Nephron (organoid): ENCODE results near the gene KIRREL3.

ENCODE experiments used
- H3K27ac Mint-ChIP-seq, 3 experiments: 2 replicates each; pipeline ENCODE4 v1.8.0; 2020; ENCODE audit warnings: mixed read lengths in 3 of 3, mild to moderate bottlenecking in 2 of 3, moderate library complexity in 1 of 3
- H3K27me3 Mint-ChIP-seq: 2 replicates; pipeline ENCODE4 v1.8.0; 2021; ENCODE audit warnings: low read depth, mild to moderate bottlenecking, moderate library complexity, mixed read lengths
- H3K36me3 Mint-ChIP-seq: 2 replicates; pipeline ENCODE4 v1.8.0; 2020; ENCODE audit warnings: low read depth, mixed read lengths
- H3K4me1 Mint-ChIP-seq: 2 replicates; pipeline ENCODE4 v1.8.0; 2020; ENCODE audit warnings: mixed read lengths
- H3K4me3 Mint-ChIP-seq, 3 experiments: 2 replicates each; pipeline ENCODE4 v1.8.0; 2020; ENCODE audit warnings: mild to moderate bottlenecking in 3 of 3, mixed read lengths in 3 of 3, moderate library complexity in 2 of 3
- H3K9me3 Mint-ChIP-seq: 2 replicates; pipeline ENCODE4 v1.8.0; 2020; ENCODE audit warnings: mixed read lengths
- TF ChIP-seq, protein P1 (sequence below), 3 experiments: fragments of 200-600 bp; sonication (generic); IDR thresholded peaks; one replicate each; pipeline ENCODE4 v1.5.0; 2021; ENCODE audit warnings: antibody characterized with exemption in 3 of 3; ENCODE audit not compliant: unreplicated experiment in 3 of 3

Gene KIRREL3

GRCh38 chr11:126495281-126496220 lies 505.0 kb downstream of the KIRREL3 start:
- Mint-ChIP-seq H3K4me1 (peaks cover 16% of the 10 kb centered on the region), H3K27ac (peak overlapping the region in 1 of 3 experiments; percentile 59), H3K27me3 (peaks cover 16% of the 10 kb centered on the region), H3K9me3 (no peaks in the 10 kb centered on the region), H3K4me3 (no peak overlapping the region), H3K36me3 (no peaks in the 10 kb centered on the region)
- TF ChIP-seq, protein P1, sequence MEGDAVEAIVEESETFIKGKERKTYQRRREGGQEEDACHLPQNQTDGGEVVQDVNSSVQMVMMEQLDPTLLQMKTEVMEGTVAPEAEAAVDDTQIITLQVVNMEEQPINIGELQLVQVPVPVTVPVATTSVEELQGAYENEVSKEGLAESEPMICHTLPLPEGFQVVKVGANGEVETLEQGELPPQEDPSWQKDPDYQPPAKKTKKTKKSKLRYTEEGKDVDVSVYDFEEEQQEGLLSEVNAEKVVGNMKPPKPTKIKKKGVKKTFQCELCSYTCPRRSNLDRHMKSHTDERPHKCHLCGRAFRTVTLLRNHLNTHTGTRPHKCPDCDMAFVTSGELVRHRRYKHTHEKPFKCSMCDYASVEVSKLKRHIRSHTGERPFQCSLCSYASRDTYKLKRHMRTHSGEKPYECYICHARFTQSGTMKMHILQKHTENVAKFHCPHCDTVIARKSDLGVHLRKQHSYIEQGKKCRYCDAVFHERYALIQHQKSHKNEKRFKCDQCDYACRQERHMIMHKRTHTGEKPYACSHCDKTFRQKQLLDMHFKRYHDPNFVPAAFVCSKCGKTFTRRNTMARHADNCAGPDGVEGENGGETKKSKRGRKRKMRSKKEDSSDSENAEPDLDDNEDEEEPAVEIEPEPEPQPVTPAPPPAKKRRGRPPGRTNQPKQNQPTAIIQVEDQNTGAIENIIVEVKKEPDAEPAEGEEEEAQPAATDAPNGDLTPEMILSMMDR (IDR thresholded peaks at IDR 0.05; ENCODE audit: unreplicated experiment in 3 of 3): no peak

DNA sequence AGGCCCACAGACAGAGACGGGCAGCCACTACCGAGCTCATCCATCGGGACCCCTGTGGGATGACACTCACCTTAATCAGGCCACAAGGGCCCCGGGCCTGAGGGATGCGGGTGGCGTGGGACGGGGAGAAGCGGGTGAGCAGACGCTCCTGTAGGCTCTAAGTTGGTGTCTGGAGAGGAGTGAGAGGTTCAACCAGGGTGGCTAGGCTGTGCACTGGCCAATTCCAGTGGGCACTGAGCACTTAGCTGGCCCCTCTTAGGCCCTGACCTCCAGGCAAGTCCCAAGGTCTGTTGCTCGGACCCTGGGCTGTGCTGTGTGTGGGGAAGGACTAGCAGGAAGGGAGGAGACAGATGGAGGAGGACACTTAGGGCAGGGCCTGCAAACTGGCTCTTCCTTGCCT lies 505.7 kb downstream of the KIRREL3 start:
- Mint-ChIP-seq H3K9me3 (no peaks in the 10 kb centered on the region), H3K4me1 (peaks cover 23% of the 10 kb centered on the region), H3K27me3 (peaks cover 14% of the 10 kb centered on the region), H3K27ac (no peak overlapping the region), H3K4me3 (no peak overlapping the region), H3K36me3 (no peaks in the 10 kb centered on the region)
- TF ChIP-seq, protein P1 (IDR thresholded peaks at IDR 0.05; ENCODE audit: unreplicated experiment in 3 of 3): no peak

DNA sequence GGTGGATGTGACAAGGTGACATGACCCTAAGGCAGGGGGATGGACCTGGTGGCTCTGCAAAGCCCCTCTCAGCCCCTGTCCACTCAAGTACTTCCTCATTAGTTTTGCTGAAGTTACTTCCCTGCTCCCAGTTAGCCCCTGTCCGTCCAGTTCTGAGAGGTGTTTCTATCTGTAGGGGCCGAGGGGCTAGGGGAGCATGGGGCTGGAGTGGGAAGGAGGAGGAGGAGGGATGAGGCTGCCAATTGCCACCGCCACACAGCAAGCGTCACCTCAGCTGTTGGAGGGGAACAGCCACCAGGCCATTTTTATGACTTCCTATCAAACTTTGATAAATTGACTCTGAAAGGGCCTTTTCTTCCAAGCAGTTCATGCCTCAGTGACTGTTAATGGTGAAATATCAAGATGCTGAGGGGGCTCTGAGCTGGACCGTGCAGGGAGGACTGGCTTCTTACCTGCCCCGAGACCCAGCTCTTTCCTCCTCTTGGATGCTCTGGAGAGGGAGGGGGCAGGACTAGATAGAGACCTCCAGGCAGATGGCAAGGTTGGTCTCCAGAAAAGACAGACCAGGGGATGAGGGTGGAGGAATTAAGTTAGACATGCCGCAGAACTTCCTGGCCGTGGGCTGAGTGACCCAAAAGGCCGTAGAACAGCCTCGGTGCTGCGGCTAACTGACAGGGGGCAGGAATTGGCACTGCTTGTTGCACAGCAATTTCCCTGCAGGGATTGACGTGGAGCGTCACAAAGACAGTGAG lies 508.1 kb downstream of the KIRREL3 start:
- Mint-ChIP-seq H3K27me3 (peaks cover 11% of the 10 kb centered on the region), H3K36me3 (no peaks in the 10 kb centered on the region), H3K4me1 (peaks cover 23% of the 10 kb centered on the region), H3K9me3 (no peaks in the 10 kb centered on the region), H3K4me3 (no peak overlapping the region), H3K27ac (no peak overlapping the region)
- TF ChIP-seq, protein P1 (IDR thresholded peaks at IDR 0.05; ENCODE audit: unreplicated experiment in 3 of 3): no peak

DNA sequence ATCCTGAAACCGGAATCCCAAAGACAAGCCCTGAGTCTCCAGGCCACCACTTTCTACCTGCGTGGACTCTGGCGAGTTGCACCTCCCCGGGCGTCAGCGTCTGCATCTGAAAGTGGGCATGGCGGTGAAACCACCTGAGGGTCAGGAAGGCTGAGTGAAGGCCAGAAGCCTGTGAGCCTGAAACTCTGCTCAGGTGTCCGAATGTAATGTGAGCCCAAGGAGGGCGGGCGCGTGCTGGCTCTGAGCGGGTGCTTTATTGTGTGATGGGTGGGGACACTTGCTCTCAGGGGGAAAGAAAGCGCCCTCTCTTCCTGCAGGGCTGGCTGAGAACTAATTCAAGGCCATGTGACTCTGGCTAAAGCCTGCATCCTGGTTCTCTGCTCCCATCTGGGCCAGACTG lies 509.5 kb downstream of the KIRREL3 start:
- H3K4me3 Mint-ChIP-seq: no peak overlapping the region
- no peaks in the 10 kb centered on the region for H3K9me3 Mint-ChIP-seq
- TF ChIP-seq, protein P1 (IDR thresholded peaks at IDR 0.05; ENCODE audit: unreplicated experiment in 3 of 3): no peak
- peaks cover 11% of the 10 kb centered on the region for H3K27me3 Mint-ChIP-seq
- H3K27ac Mint-ChIP-seq: no peak overlapping the region
- peaks cover 25% of the 10 kb centered on the region for H3K4me1 Mint-ChIP-seq
- no peaks in the 10 kb centered on the region for H3K36me3 Mint-ChIP-seq

GRCh38 chr11:126489836-126490660 lies 510.5 kb downstream of the KIRREL3 start:
- Mint-ChIP-seq H3K27ac (peak overlapping the region in 2 of 3 experiments; percentile 7 to 40), H3K9me3 (no peaks in the 10 kb centered on the region), H3K27me3 (peaks cover 8% of the 10 kb centered on the region), H3K36me3 (no peaks in the 10 kb centered on the region), H3K4me3 (no peak overlapping the region), H3K4me1 (peaks cover 35% of the 10 kb centered on the region)
- TF ChIP-seq, protein P1 (IDR thresholded peaks at IDR 0.05; ENCODE audit: unreplicated experiment in 3 of 3): no peak
